Measurements from ENCODE around the gene ZNF107. TPM values are rescaled to one million over a fixed set of nuclear protein-coding genes. Genes with fewer than 3 reads are reported as not detected.
A peak's percentile ranks its signal among the peaks of the same experiment; 100 is the strongest.

The ZNF107 gene
- 10 to 100 TPM; 16.0 to 23.4 TPM for total RNA-seq

- peak within 1 kb of the TSS; percentile 91 for H3K4me3 Mint-ChIP-seq
- H3K27ac Mint-ChIP-seq: peak within 1 kb of the TSS; percentile 90
- peak; percentile 100 for ATAC-seq (replicated peaks)
- no peaks in the 10 kb centered on the region for H3K27me3 Mint-ChIP-seq
- peaks cover 38% of the 10 kb centered on the region for H3K4me1 Mint-ChIP-seq
- peaks cover 40% of the 10 kb centered on the region for H3K36me3 Mint-ChIP-seq (ENCODE audit: low read depth)
- H3K9me3 Mint-ChIP-seq: peaks cover 3% of the 10 kb centered on the region
Observed at GRCh38 chr7:64665980-64666662, at the start of gene ZNF107. Gene ZNF107, plus strand, starts transcription at chr7:64666133. Its CDS starts 150 bp downstream, at chr7:64666283.

- Mint-ChIP-seq H3K9me3 (peaks cover 3% of the 10 kb centered on the region), H3K4me1 (no peaks in the 10 kb centered on the region), H3K27me3 (no peaks in the 10 kb centered on the region), H3K36me3 (ENCODE audit: low read depth) (no peaks in the 10 kb centered on the region), H3K27ac (no peak overlapping the region), H3K4me3 (no peak overlapping the region)
- peak; percentile 48 for ATAC-seq (replicated peaks)
Observed at GRCh38 chr7:64618785-64619456, 47.0 kb upstream of the ZNF107 start.

GRCh38 chr7:64619705-64620104 lies 46.2 kb upstream of the ZNF107 start:
- H3K27ac Mint-ChIP-seq: no peak overlapping the region
- H3K9me3 Mint-ChIP-seq: peaks cover 3% of the 10 kb centered on the region
- no peaks in the 10 kb centered on the region for H3K36me3 Mint-ChIP-seq (ENCODE audit: low read depth)
- H3K27me3 Mint-ChIP-seq: no peaks in the 10 kb centered on the region
- H3K4me3 Mint-ChIP-seq: no peak overlapping the region
- ATAC-seq (replicated peaks): no peak
- no peaks in the 10 kb centered on the region for H3K4me1 Mint-ChIP-seq

GRCh38 chr7:64621656-64622055 lies 44.3 kb upstream of the ZNF107 start:
- H3K27me3 Mint-ChIP-seq: no peaks in the 10 kb centered on the region
- H3K27ac Mint-ChIP-seq: no peak overlapping the region
- no peak for ATAC-seq (replicated peaks)
- no peak overlapping the region for H3K4me3 Mint-ChIP-seq
- H3K9me3 Mint-ChIP-seq: peaks cover 3% of the 10 kb centered on the region
- H3K36me3 Mint-ChIP-seq (ENCODE audit: low read depth): no peaks in the 10 kb centered on the region
- H3K4me1 Mint-ChIP-seq: no peaks in the 10 kb centered on the region

- peak; percentile 55 for ATAC-seq (replicated peaks)
- Mint-ChIP-seq H3K4me1 (no peaks in the 10 kb centered on the region), H3K27me3 (no peaks in the 10 kb centered on the region), H3K4me3 (peak overlapping the region; percentile 10), H3K9me3 (peaks cover under 1% of the 10 kb centered on the region), H3K36me3 (ENCODE audit: low read depth) (no peaks in the 10 kb centered on the region), H3K27ac (peak overlapping the region; percentile 71)
Observed at GRCh38 chr7:64625114-64626082, 40.5 kb upstream of the ZNF107 start.

- Mint-ChIP-seq H3K27ac (peak overlapping the region; percentile 71), H3K27me3 (no peaks in the 10 kb centered on the region), H3K9me3 (no peaks in the 10 kb centered on the region), H3K4me1 (no peaks in the 10 kb centered on the region), H3K36me3 (ENCODE audit: low read depth) (no peaks in the 10 kb centered on the region), H3K4me3 (peak overlapping the region; percentile 10)
- ATAC-seq (replicated peaks): peak; percentile 85
Observed at GRCh38 chr7:64626083-64626469, 39.9 kb upstream of the ZNF107 start.

- H3K36me3 Mint-ChIP-seq (ENCODE audit: low read depth): no peaks in the 10 kb centered on the region
- H3K4me3 Mint-ChIP-seq: no peak overlapping the region
- H3K27me3 Mint-ChIP-seq: no peaks in the 10 kb centered on the region
- no peaks in the 10 kb centered on the region for H3K9me3 Mint-ChIP-seq
- peak overlapping the region; percentile 71 for H3K27ac Mint-ChIP-seq
- ATAC-seq (replicated peaks): peak; percentile 31
- H3K4me1 Mint-ChIP-seq: no peaks in the 10 kb centered on the region
Observed at GRCh38 chr7:64626557-64626956, 39.4 kb upstream of the ZNF107 start.

GRCh38 chr7:64628192-64628591 lies 37.7 kb upstream of the ZNF107 start:
- no peaks in the 10 kb centered on the region for H3K27me3 Mint-ChIP-seq
- no peaks in the 10 kb centered on the region for H3K9me3 Mint-ChIP-seq
- no peak overlapping the region for H3K4me3 Mint-ChIP-seq
- peak; percentile 1 for ATAC-seq (replicated peaks)
- H3K36me3 Mint-ChIP-seq (ENCODE audit: low read depth): no peaks in the 10 kb centered on the region
- H3K4me1 Mint-ChIP-seq: no peaks in the 10 kb centered on the region
- H3K27ac Mint-ChIP-seq: peak overlapping the region; percentile 28

GRCh38 chr7:64628721-64629120 lies 37.2 kb upstream of the ZNF107 start:
- Mint-ChIP-seq H3K9me3 (no peaks in the 10 kb centered on the region), H3K36me3 (ENCODE audit: low read depth) (no peaks in the 10 kb centered on the region), H3K27me3 (no peaks in the 10 kb centered on the region), H3K4me3 (no peak overlapping the region), H3K4me1 (no peaks in the 10 kb centered on the region), H3K27ac (no peak overlapping the region)
- no peak for ATAC-seq (replicated peaks)

- no peak overlapping the region for H3K4me3 Mint-ChIP-seq
- no peaks in the 10 kb centered on the region for H3K27me3 Mint-ChIP-seq
- no peak for ATAC-seq (replicated peaks)
- H3K27ac Mint-ChIP-seq: no peak overlapping the region
- no peaks in the 10 kb centered on the region for H3K9me3 Mint-ChIP-seq
- H3K36me3 Mint-ChIP-seq (ENCODE audit: low read depth): no peaks in the 10 kb centered on the region
- no peaks in the 10 kb centered on the region for H3K4me1 Mint-ChIP-seq
Observed at GRCh38 chr7:64630496-64630895, 35.4 kb upstream of the ZNF107 start.

GRCh38 chr7:64632029-64632428 lies 33.9 kb upstream of the ZNF107 start:
- no peak for ATAC-seq (replicated peaks)
- no peaks in the 10 kb centered on the region for H3K4me1 Mint-ChIP-seq
- no peak overlapping the region for H3K27ac Mint-ChIP-seq
- H3K4me3 Mint-ChIP-seq: no peak overlapping the region
- H3K9me3 Mint-ChIP-seq: no peaks in the 10 kb centered on the region
- no peaks in the 10 kb centered on the region for H3K27me3 Mint-ChIP-seq
- H3K36me3 Mint-ChIP-seq (ENCODE audit: low read depth): no peaks in the 10 kb centered on the region

- no peaks in the 10 kb centered on the region for H3K9me3 Mint-ChIP-seq
- H3K27ac Mint-ChIP-seq: no peak overlapping the region
- ATAC-seq (replicated peaks): no peak
- no peaks in the 10 kb centered on the region for H3K27me3 Mint-ChIP-seq
- no peak overlapping the region for H3K4me3 Mint-ChIP-seq
- no peaks in the 10 kb centered on the region for H3K36me3 Mint-ChIP-seq (ENCODE audit: low read depth)
- no peaks in the 10 kb centered on the region for H3K4me1 Mint-ChIP-seq
Observed at GRCh38 chr7:64633401-64633800, 32.5 kb upstream of the ZNF107 start.

GRCh38 chr7:64634406-64635062 lies 31.4 kb upstream of the ZNF107 start:
- no peak overlapping the region for H3K27ac Mint-ChIP-seq
- H3K4me1 Mint-ChIP-seq: no peaks in the 10 kb centered on the region
- no peak overlapping the region for H3K4me3 Mint-ChIP-seq
- H3K27me3 Mint-ChIP-seq: no peaks in the 10 kb centered on the region
- ATAC-seq (replicated peaks): no peak
- no peaks in the 10 kb centered on the region for H3K9me3 Mint-ChIP-seq
- no peaks in the 10 kb centered on the region for H3K36me3 Mint-ChIP-seq (ENCODE audit: low read depth)

GRCh38 chr7:64636386-64636785 lies 29.5 kb upstream of the ZNF107 start:
- Mint-ChIP-seq H3K9me3 (no peaks in the 10 kb centered on the region), H3K4me3 (no peak overlapping the region), H3K4me1 (no peaks in the 10 kb centered on the region), H3K27me3 (no peaks in the 10 kb centered on the region), H3K36me3 (ENCODE audit: low read depth) (no peaks in the 10 kb centered on the region), H3K27ac (no peak overlapping the region)
- ATAC-seq (replicated peaks): no peak

All from activated T-helper 17 cell treated with anti-CD3 and anti-CD28 coated beads, Interleukin-2, amount 50 U/mL, for 72 hours (primary cell).